ENCODE results near the gene SIVA1.

SIVA1 gene

DNA sequence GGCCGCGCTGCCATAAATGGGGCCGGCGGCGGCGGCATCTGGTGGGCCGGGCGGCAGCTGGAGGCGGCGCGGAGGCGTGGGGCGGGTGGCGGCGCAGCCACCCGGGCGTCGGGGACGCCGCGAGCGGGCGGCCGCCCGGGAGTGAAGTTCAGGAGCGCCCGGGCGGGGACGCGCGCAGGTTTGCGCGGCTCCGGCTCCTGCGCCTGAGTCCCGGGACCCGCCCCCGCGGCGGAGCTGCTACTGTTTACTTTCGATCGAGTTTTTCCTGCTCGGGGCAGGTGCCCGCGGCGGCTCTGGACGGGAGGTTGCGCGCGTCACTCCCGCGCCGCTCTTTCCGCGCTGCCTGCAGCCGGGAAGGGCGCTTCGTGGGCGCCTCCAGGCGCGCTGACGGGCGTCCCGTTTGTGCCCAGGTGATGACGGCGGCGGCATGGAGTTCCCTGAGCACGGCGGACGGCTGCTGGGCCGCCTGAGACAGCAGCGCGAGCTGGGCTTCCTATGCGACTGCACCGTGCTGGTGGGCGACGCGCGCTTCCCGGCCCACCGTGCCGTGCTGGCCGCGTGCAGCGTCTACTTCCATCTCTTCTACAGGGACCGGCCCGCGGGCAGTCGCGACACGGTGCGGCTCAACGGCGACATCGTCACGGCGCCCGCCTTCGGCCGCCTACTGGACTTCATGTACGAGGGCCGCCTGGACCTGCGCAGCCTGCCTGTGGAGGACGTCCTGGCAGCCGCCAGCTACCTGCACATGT lies 48.0 kb downstream of the SIVA1 start, which contains the start of gene ZBTB42:
TSS of gene ZBTB42 (plus strand) at position 331 of the 749 bp plus-strand sequence. CDS start at position 428, 97 bp downstream.
- TF ChIP-seq, protein P1, sequence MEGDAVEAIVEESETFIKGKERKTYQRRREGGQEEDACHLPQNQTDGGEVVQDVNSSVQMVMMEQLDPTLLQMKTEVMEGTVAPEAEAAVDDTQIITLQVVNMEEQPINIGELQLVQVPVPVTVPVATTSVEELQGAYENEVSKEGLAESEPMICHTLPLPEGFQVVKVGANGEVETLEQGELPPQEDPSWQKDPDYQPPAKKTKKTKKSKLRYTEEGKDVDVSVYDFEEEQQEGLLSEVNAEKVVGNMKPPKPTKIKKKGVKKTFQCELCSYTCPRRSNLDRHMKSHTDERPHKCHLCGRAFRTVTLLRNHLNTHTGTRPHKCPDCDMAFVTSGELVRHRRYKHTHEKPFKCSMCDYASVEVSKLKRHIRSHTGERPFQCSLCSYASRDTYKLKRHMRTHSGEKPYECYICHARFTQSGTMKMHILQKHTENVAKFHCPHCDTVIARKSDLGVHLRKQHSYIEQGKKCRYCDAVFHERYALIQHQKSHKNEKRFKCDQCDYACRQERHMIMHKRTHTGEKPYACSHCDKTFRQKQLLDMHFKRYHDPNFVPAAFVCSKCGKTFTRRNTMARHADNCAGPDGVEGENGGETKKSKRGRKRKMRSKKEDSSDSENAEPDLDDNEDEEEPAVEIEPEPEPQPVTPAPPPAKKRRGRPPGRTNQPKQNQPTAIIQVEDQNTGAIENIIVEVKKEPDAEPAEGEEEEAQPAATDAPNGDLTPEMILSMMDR (IDR thresholded peaks at IDR 0.05; ENCODE audit: insufficient read depth, low read depth, low read length, missing control alignments): no peak
- peak; percentile 88 for DNase-seq (ENCODE audit: low read depth)
- peak within 1 kb of the TSS; percentile 57 for H3K4me3 ChIP-seq (ENCODE audit: low read length)

- peak overlapping the region; percentile 57 for H3K4me3 ChIP-seq (ENCODE audit: low read length)
- no peak for DNase-seq (ENCODE audit: low read depth)
- TF ChIP-seq, protein P1 (IDR thresholded peaks at IDR 0.05; ENCODE audit: insufficient read depth, low read depth, low read length, missing control alignments): no peak
These were observed 48.8 kb downstream of the SIVA1 start for GRCh38 chr14:104801520-104802393.

DNA sequence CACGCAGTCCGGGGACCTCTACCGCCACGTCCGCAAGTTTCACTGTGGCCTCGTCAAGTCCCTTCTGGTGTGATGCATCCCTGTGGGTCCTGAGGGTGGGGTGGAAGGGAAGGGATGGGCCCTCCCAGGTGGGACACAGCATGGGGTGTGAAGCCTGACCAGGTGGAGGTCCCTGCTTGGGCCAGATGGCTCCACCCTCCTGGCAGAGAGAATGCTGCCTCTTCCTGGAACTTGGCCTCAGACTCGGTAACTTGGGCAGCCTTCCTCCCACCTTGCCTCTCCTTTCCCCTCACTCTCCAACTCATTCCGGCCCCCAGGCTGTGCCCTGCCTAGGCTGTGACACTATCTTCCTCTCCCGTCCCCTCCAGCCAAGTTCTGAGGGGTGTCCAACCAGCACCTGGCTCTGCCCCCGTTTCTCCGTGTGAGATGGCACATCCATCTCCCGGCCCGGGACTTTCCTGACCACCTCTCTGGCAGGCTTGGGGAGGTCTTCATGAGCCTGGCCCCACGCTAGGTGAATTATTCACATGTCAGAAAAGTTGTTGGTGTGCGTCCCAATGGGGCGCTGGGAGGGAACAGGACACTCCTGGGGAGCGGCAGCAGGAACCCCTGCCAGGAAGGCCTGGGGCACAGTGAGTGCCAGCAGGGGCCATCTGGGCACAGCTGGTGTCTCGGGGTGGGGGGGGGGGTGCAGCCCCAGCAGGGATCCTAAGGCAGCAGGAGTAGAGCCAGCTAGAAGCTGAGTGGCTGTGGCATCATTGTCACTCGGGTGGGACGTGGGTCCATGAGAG lies 49.6 kb downstream of the SIVA1 start:
- no peak for DNase-seq (ENCODE audit: low read depth)
- H3K4me3 ChIP-seq (ENCODE audit: low read length): no peak overlapping the region
- TF ChIP-seq, protein P1 (IDR thresholded peaks at IDR 0.05; ENCODE audit: insufficient read depth, low read depth, low read length, missing control alignments): no peak

- H3K4me3 ChIP-seq (ENCODE audit: low read length): no peak overlapping the region
- DNase-seq (ENCODE audit: low read depth): no peak
- TF ChIP-seq, protein P1 (IDR thresholded peaks at IDR 0.05; ENCODE audit: insufficient read depth, low read depth, low read length, missing control alignments): no peak
These were observed 50.4 kb downstream of the SIVA1 start for GRCh38 chr14:104803280-104803911.

- peak; percentile 22 for DNase-seq (ENCODE audit: low read depth)
These were observed 51.0 kb downstream of the SIVA1 start for GRCh38 chr14:104803912-104804410.

More at GRCh38 chr14:104803912-104804410, 51.0 kb downstream of the SIVA1 start:
- H3K4me3 ChIP-seq (ENCODE audit: low read length): no peak overlapping the region
- TF ChIP-seq, protein P1 (IDR thresholded peaks at IDR 0.05; ENCODE audit: insufficient read depth, low read depth, low read length, missing control alignments): no peak

All from epithelial cell of esophagus (primary cell).